Gastroesophageal sphincter (tissue), 3 donors: ENCODE measurements around the gene LEP.

Experiments
- CTCF ChIP-seq, 4 experiments: fragments of 200-600 bp in 2 of 4; fragments of 450-650 bp in 2 of 4; sonication (generic) in 1 of 4; IDR thresholded peaks; one replicate each; pipeline ENCODE4 v1.5.1; 2017 to 2019; ENCODE audit warnings: antibody characterized with exemption in 4 of 4, mild to moderate bottlenecking in 2 of 4, moderate library complexity in 2 of 4
- EP300 ChIP-seq: sonication (generic); formaldehyde crosslinking; IDR thresholded peaks from one replicate; pipeline ENCODE4 v1.6.1; 2017; ENCODE audit warnings: antibody characterized with exemption, mild to moderate bottlenecking
- POLR2A ChIP-seq, 2 donors: fragments of 450-650 bp; IDR thresholded peaks; one replicate each; pipeline ENCODE4 v1.6.1; 2017; ENCODE audit warnings: antibody characterized with exemption in 2 of 2, mild to moderate bottlenecking in 2 of 2, moderate library complexity in 1 of 2
- POLR2AphosphoS5 ChIP-seq: sonication (generic); formaldehyde crosslinking; IDR thresholded peaks from one replicate; pipeline ENCODE4 v1.6.1; 2017; ENCODE audit warnings: antibody characterized with exemption

DNA sequence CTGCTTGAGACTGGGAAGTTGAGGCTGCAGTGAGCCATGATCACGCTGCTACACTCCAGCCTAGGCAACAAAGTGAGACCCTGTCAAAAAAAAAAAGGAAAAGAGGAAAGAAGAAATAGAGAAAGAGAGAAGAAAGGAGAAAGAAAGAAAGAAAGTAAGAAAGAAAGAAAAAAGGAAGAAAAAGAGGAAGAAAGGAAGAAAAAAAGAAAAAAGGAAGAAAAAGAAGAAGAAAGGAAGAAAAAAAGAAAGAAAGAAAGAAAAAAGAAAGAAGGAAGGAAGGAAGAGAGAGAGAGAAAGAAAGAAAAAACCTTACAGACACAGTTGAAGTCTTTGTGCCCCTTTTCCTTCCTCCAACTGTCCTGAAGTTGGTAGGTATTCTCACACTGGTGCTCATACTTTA, 26.6 kb upstream of the LEP start:
- TF ChIP-seq CTCF (IDR thresholded peaks at IDR 0.05) (no peak), POLR2A (IDR thresholded peaks at IDR 0.05) (no peak), POLR2AphosphoS5 (no peak), EP300 (no peak)
